AG09319 (cell line): ENCODE data around the gene RPH3AL.

ENCODE experiments used
- DNase-seq: peaks from one replicate; pipeline ENCODE4 v3.0.0-alpha.2; 2010; ENCODE audit warnings: low read depth; ENCODE audit errors: extremely low read depth
- TF ChIP-seq, protein P1 (sequence below): IDR thresholded peaks from 2 replicates; pipeline ENCODE4 v1.5.1; 2011; ENCODE audit warnings: low read depth, mild to moderate bottlenecking, inconsistent platforms, low read length, moderate library complexity

Gene RPH3AL

DNA sequence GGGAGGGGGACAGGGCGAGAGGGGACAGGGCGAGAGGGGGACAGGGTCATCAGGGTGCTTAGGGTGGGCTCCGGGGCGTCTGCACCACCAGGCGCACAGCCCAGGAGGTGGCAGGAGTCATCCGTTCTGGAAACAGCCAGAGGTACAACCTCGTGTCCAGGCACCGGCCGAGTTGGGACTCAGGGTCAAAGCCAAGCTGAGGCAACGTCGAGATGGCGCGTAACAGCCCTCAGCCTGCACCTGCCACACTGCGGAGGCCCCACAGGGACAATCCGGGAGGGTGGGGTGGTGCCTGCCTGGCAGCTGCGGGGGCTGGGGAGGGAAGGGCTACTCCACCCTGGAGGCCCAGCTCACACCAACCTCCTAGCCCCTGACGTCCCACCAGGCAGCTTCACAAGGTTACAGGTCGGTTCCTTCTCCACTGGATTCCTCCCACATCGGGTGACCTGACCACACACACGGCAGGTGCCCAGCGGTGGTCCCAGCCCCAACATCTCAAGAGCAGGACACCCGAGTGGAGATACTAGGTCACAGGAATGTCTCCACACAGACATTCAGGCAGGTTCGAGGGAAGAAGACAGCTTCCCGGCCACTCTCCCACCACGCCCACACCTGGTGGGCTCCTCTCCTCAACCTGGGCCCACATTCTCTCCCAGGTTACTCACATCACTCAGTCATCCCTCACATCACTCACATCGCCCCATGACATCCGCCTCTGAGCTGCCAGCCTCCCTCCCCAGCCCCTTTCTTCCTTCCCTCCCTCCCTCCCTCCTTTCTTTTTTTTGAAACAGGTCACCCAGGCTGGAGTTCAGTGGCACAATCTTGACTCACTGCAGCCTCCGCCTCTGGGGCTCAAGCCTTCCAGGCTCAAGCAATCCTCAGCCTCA, 47.3 kb downstream of the RPH3AL start:
- DNase-seq, result no peak
- TF ChIP-seq, protein P1, sequence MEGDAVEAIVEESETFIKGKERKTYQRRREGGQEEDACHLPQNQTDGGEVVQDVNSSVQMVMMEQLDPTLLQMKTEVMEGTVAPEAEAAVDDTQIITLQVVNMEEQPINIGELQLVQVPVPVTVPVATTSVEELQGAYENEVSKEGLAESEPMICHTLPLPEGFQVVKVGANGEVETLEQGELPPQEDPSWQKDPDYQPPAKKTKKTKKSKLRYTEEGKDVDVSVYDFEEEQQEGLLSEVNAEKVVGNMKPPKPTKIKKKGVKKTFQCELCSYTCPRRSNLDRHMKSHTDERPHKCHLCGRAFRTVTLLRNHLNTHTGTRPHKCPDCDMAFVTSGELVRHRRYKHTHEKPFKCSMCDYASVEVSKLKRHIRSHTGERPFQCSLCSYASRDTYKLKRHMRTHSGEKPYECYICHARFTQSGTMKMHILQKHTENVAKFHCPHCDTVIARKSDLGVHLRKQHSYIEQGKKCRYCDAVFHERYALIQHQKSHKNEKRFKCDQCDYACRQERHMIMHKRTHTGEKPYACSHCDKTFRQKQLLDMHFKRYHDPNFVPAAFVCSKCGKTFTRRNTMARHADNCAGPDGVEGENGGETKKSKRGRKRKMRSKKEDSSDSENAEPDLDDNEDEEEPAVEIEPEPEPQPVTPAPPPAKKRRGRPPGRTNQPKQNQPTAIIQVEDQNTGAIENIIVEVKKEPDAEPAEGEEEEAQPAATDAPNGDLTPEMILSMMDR, result no peak

DNA sequence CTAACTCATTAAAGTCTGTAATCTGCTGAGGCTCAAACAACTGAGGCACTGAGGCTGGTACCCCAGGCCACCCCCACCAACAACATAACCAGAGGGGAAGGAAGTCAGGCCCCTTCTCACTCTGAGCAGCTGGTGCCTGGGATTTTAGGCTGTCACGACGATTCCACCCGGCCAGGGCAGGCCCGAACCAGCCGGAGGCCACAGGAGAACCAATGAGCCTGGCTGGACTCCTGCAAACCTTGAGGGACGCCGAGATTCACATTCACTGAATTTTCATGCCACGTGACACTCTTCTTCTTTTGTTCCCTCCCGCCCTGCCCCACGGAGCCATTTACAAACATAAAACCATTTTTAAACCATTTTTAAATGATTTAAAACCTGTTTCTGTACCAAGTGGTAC, 48.1 kb downstream of the RPH3AL start:
- DNase-seq, result no peak
- TF ChIP-seq, protein P1, result no peak

DNA sequence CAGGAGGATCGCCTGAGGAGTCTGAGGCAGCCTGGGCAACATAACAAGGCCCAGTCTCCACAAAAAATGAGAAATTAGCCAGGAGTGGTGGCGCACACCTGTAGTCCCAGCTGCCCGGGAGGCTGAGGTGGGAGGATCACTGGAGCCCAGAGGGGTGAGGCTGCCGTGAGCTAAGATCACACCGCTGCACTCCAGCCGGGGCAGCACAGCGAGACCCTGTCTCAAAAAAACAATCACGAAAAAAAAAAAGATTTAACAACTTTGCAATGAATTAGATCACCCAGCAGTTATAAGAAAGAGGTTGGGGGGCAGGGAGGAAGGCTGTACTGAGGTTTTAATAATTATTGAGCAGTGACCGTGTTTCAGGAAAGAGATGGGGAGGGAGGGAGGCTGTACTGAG, 49.4 kb downstream of the RPH3AL start:
- DNase-seq, result no peak
- TF ChIP-seq, protein P1, result no peak

DNA sequence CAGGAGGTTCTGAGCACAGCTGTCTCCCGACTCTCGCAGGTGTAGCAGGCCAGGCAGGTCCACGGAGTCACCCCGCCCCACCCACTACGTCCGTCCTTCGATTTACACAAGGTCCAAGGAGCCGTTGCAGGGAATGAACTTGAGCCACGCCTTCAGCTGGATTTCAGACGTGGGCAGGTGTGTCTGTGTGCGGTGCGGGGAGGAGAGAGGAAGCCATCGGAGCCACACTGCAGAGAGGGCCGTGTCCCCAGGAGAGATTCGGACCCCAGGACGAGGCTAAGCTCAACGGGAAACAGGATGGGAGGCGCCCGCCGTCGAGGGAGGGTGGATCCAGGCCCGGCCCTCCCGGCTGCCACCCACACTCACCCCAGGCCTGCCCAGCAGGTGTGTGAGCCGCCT, 50.3 kb downstream of the RPH3AL start:
- TF ChIP-seq, protein P1, result no peak

DNA sequence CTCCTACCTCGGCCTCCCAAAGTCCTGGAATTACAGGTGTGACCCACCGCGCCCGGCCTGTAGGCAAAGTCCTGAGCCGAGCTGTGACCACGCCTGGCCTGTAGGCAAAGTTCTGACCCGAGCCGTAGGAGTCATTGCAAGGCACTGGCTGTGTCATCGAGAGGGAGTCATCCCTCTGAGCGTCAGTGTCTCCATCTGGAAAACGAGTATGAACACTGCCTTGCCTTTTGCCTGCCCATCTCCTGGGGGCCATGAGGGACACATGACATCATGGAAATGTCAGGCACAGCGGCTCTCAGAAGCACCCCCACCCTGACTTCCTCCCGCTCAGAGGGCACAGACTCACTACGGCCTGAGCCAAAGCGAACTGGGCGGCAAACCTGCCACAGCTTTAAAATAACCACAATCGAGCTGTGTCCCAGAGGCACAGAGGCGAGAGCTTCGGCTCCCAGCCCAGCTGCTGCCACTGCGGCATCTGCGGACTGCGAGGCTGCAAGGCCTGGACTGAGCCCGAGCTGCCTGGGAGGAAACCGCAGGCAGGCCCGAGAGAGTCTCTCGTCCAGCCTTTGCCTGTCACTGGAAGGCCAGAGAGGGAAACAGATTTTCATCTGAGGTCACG, 50.8 kb downstream of the RPH3AL start:
- TF ChIP-seq, protein P1, result no peak
- DNase-seq, result no peak

More for the DNA sequence above, 50.3 kb downstream of the RPH3AL start:
- no peak for DNase-seq

DNA sequence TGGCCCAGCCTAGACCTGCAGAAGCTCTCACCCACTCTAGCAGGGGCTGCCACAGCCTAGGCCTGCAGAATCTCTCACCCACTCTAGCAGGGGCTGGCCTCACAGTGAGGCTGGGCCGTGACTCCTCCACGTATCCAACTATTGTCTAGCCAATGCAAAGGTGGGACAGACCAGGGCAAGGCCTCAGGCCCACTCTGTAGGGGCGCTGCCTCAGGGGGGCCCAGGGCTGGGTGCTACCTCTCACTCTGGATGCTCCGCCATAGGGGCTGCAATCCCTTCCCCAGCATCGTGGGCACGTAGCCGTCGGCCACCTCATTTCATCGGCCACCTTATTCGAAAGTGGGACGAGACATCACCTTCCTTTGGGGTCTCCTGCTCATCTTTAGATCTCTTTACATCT, 51.7 kb downstream of the RPH3AL start:
- TF ChIP-seq, protein P1, result no peak
- no peak for DNase-seq

DNA sequence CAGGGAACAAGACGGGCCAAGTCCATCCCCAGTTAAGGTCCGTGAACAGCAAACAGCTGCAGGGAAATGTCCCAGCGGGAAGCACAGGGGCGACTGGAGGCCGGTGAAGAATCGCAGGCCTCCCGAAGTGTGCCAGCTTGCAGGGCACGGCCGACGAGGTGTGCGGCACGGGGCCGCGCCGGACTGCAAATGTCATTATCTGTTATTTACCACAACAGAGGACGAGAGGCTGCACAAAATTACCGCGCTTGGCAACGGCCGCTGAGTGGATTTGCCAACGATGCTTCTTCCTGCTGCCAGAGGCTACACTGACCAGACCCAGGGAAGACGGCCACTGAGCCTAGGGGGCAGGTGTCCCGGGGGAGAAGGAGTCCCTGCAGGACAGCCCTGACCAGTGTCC, 53.1 kb downstream of the RPH3AL start:
- TF ChIP-seq, protein P1, result no peak
- DNase-seq, result no peak
